GM19468 (cell line): ENCODE measurements around the gene PDPK1.
A peak's percentile ranks its signal among the peaks of the same experiment; 100 is the strongest.

Source experiments
- ATAC-seq: cut with Tn5 transposase; IDR thresholded peaks from one replicate; pipeline ENCODE4 v1.9.1; 2021; ENCODE audit warnings: mild to moderate bottlenecking, moderate library complexity, moderate number of reproducible peaks; ENCODE audit not compliant: unreplicated experiment; ENCODE audit errors: extremely low read depth

The PDPK1 gene

DNA sequence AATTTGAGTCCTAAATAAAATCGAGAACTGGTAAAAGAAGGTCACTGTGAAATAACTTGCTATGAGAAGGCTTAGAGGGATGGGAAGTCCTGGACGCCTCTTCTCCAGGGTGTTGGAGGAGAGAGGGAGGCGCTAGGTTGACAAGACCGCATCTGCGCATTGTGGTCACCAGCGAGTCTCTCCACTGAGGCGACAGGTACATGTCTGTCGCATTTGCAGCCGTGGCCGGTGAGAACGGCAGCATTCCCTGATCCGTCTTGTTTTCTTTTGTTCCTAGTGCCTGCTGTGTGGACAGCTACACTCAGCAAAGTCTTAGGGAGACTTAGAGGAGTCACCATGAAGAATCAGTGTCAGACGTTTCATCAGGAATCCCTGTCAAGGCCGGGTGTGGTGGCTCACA, 32.1 kb upstream of the PDPK1 start:
- no peak for ATAC-seq

DNA sequence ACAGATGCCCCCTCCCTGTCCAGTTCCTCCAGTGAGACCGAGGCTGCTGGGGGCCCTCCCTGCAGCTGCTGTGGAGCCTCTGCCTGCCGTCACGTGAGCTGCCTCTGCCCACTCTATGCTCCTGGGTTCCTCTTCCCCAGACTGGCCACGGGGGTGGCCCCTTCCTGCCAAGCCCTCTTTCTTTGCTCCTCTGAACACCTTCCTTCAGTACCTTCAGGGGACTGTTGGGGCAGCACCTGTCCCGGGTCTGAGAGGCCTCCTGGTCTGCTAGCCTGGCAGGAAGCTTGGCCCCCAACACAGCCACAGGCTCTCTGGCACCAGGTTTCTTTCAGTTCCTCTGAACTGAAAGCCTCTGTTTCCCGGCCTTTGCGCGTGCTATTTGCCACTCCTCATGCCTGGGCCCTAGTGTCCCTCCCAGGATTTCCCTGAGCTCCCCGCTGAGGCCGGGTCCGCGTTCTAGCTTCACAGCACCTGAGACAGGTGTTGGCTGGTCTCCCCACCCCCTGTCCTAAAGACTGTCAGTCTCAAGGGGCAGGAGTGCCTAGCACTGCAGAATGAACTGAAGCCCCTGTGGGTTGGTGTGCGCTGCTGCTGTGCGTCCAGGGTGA, 30.7 kb upstream of the PDPK1 start:
- no peak for ATAC-seq

DNA sequence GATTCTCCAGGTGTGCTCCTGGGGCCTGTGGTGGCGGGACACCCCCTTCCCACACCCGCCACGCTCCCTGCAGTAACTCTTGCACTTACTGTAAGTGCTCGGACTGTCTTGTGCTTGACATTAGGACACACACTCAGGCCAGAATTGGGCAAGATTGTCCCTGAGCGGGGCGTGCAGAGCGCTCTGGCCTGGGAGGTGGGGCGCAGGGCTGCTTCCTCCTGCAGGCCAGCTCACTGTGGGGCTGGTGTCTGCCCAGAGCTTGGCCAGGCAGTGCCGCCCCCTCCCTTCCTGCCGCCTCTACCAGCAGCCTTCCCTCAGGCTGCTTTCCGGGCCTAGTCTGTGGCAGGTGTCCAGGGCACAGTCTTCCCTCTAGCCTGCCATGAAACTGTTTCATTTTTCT, 30.2 kb upstream of the PDPK1 start:
- no peak for ATAC-seq

DNA sequence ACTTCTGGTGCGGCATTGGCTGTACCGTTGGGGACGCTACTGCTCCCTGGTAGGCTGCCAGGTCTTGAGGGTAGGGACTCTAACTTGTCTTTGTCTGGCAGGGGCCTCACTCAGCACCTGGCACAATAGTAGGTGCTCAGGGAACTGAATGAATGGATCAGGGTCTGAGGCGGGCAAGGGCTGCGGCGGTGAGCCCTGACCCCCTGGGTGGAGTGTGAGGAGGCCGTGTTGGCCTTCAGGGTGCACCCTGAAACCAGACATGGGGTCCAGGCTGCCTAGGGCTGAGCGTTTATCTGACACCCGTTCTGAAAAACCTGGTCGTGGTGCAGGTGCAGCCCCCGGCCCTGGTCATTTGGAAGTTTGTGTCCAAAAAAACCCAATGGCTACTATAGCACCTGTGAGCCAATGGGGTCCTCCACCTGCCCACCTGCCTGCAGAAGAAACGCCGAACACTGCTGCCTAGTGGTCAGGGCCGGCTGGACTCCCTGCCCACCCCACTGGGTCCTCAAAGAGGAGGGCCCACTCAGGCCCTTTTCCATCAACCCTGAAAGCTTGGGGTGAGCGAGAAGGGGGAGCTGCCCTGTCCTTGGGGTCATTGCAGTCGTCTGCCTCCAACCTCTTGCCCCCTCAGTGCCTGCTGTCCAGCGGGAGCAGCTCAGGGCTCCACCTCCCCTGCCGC, 29.0 kb upstream of the PDPK1 start:
- no peak for ATAC-seq

DNA sequence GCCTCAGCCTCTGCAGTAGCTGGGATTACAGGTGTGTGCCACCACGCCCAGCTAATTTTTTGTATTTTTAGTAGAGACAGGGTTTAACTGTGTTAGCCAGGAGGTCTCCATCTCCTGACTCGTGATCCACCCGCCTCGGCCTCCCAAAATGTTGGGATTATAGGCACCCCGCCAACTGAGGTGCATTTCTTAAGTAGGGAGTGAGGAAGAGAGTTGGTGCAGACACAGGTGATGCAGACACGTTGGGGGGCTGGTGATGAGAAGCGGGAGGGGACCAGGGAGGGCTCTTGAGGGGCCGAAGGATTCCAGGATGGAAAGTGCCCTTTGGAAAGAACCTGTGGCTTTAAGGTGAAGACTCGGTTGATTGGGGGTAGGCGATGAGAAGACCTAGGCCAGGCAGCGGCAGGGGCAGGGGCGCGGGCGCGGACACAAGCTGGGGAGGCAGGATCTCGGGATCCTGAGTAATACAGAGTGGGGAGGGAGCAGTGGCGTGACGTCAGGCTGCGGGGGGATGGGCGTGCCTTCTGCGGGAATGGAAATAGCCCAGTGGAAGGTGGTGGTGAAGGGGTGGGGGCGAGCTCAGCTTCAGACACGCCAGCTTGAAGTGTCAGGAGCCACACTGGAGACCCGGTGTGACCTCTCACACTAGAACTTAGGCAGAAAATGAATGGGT, 26.6 kb upstream of the PDPK1 start:
- no peak for ATAC-seq

DNA sequence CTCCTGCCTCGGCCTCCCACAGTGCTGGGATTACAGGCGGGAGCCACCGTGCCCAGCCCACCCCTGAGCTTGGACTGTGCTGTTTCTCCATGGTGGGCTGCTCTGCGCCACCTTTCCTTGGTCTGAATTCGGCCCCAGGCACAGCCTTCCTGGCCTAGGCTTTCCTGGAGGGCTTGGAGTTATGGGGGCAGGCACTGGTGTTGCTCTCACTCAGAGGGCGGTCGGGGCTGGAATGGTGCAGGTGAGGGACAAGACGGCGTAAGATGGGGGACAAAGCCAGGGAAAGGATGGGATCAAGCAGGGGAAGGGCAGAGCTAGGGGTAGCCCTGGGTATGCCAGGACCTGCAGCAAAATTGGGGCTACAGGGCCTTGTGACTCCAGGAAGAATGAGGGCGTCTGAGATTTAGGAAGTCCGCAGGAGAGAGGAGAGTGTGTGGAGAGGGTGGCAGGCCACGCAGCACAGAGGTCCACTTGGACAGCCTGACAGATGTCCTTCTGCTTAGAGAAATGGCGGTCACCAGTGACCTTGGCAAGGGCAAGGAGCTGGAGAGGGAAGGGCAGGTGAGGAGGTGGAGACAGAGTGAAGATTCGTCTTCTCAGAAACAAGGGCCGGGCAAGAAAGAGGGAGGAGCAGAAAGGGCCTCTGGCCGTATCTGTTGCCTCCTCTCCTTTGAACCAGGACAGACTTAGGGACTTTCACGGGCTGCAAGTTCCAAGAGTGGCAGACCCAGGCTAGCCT, 25.7 kb upstream of the PDPK1 start:
- no peak for ATAC-seq

DNA sequence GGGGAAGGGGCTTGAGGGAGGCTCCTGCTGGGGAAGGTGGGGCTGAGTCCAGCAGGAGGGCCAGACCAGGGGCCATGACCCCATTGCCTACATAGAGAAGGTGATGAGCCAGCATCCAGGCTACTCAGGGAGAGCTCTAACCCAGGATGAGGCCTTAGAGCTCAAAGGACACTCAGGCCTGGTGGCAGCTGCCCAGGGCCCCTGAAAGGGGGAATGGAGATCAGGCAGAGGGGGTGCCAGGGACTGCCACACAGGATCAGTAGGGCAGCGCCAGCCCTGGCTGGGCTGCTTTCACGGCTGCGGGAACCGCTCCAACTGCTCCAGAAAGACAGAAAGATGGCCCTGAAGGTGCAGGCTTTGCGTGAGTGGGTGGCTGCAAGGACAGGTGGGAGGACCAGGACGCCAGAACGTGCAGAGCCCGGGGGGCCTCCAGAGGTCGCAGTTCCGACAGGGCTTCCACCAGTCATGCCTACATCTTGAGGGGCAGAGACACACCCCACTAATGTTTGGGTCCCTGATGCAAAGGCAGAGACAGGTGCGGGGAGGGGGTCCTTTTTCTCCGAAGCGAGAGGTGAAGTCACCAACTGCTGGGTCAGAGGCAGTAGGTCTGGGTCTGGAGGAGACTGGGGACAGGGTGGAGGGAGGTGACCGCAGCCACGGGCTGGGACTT, 25.0 kb upstream of the PDPK1 start:
- ATAC-seq = no peak

DNA sequence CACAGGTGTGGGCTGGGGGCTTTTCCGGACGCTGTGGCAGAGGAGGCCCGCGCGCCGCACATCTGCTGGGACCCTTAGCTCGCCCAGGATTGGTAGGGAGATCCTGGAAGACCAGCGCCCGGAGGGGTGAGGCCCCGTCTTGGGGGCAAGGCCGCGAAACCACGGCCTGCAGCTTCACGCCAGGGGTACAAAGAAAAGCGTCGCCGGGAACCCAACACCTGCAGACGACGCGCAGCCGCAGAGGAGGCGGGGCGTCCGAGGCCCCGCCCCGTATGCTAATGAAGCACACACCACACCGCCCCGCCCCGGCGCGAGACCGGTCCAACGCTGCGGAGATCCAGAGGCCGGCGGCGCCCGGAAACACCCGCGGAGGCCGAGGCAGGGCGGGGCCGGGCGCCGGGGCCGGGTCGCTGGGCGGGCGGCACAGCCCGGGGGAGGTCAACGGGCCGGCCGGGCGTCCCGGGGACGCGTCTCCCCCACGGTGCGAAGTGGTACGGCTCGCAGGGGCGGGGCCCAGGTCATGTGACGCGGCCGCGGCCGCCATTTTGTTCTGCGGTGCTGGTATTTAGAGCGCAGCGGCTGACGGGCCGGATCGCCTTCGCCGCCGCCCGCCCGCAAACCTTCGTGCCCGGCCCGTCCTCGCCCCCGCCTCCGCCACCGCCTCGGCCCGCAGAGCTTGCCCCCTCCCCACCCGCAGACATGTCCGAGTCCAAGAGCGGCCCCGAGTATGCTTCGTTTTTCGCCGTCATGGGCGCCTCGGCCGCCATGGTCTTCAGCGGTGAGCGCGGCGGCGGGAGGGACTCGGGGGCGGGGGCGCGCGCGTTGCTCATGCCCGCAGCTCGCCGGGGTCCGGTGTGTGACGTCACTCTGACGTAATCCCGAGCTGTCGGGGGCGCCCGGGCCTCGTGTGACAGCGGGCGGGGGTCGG, 24.2 kb upstream of the PDPK1 start, which contains the start of gene ATP6V0C:
TSS of gene ATP6V0C (plus strand) at position 548 of the 928 bp plus-strand sequence. CDS start at position 700, 152 bp downstream.
- peak; percentile 48 for ATAC-seq

DNA sequence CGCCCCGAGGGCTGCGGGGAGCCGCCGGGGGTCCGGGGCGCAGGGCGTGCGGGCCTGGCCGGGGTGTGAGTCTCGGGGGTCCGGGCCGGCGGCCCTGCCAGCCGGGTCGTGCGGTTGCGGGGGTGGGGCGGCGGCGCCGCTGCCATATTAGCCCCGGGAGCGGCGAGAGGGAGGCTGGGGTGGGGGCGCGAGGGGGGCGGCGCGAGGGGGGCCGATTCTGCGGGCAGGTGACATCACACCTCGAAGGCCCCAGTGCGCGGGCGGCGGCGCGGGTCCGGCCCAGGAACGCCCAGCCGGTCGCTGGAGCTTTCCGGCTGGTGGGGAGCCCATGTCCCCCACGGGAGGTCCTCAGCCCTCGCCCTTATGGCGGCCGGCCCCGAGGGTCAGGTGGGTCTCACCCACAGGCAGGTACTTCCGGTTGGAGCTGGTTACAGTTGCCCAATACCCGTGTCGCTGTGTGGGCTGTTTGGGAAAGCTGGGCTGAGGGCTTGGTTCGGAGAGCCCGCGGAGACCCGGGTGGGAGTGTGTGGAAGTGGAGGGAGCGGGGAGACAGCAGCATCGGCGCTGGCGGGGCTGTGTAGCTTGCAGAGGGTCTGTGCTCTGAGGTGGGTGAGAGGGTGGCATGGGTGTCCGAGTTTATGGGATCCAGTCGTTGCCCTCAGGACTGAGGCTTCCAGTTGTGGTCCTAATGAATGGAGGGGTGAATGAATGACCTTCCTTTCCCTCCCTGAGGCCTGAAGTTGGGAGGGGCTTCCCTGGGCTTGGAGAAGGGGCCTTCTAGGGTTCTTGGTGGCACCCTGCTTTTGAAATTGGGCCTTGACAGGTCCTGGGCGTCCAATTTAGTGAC, 23.3 kb upstream of the PDPK1 start:
- no peak for ATAC-seq

DNA sequence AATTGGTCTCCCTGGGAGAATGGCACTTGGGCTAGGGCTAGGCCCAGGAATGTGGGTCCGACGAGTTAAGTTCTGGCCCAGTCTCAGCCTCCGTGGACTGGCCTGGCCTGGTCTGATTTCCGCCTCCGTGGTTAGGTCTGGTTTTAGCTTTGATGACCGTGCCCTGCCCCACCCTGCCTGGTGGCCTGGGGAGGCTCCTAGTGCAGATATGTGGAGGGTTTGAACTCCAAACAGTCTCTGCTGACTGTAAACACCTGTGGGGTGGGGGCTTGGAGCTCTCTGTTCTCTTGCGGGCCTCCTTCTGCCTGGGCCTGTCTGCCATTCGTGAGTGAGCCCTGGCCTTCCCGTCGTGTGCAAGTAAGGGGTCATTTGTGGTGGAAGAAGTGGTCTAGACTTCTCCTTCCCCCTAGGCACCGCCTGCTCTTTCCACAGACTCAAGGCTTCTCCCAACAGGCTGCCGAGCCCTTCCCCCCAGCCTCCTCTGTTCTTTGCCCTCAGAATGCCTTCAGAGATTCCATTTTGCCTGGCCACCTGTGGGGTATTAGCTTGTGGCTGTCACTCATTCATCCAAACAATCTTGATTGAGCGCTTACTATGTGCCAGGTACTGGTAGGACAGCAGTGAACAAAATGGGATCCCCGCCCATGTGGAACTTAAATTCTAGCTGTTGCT, 22.5 kb upstream of the PDPK1 start:
- no peak for ATAC-seq

DNA sequence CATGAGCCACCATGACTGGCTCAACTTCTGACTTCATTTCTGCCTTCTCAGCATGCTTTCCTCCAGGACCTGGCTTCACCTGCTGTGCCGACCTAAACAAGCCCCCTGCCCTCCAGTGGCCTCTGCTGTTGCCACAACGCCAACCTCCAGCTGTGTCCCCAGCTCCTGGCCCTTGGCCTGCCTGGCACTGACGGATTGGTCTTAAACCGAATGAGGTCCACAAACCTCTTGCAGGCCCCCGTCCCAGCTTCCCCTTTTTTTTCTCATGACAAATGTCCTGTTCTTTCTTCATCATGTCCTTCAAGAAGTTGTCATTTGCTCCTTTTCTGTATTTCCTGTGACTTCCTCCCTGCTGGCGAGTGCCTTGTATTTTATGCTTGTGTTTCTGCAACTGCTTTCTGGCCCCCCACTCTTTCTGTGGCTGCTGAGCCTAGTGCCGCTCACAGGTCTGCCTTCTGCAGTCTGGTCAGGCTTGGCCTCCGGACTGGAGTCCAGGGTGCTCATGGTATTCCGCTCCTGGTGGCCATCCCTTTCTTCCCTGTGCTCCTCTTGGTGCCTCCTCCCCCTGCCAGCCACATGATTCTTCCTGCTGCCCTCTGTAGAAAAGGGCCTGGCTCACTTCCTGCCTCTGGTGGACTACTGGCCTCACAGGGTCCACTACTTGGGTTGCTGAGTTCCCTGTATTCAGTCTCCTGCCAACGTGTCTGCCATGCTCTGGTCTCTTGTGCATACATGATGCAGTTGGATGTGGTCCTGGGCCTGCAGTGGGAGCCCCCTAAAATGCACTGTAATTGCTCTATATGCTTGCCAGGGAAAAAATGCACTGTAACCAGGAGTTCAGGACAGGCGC, 21.2 kb upstream of the PDPK1 start:
- no peak for ATAC-seq

DNA sequence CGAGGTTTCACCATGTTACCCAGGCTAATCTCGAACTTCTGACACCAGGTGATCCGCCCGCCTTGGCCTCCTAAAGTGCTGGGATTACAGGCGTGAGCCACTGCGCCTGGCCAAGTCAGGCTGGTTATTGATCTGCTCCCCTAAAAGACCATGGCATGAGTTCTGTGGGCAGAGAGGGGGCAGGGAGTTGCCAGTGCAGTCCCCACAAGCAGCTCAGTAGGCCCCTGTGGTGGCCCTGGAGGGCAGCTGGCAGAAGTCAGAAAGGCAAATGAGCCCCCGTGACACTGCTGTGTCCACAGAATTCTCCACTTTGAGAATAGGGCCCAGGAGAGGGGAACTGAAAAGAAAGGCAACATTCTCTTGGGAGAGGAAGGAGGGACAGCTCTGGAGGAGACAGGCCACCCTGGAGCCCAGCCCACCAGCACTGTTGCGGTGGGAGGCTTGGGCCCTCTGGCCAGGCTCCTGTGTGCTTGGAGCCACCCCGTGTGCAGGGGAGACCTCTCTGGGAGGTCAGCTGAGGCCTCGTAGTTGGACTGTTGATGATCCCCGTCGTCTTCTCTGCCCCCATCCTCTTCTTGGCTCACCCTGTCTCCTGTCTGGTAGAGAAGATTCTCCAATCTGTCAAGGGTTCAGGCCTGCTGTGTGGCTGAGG, 19.7 kb upstream of the PDPK1 start:
- no peak for ATAC-seq

DNA sequence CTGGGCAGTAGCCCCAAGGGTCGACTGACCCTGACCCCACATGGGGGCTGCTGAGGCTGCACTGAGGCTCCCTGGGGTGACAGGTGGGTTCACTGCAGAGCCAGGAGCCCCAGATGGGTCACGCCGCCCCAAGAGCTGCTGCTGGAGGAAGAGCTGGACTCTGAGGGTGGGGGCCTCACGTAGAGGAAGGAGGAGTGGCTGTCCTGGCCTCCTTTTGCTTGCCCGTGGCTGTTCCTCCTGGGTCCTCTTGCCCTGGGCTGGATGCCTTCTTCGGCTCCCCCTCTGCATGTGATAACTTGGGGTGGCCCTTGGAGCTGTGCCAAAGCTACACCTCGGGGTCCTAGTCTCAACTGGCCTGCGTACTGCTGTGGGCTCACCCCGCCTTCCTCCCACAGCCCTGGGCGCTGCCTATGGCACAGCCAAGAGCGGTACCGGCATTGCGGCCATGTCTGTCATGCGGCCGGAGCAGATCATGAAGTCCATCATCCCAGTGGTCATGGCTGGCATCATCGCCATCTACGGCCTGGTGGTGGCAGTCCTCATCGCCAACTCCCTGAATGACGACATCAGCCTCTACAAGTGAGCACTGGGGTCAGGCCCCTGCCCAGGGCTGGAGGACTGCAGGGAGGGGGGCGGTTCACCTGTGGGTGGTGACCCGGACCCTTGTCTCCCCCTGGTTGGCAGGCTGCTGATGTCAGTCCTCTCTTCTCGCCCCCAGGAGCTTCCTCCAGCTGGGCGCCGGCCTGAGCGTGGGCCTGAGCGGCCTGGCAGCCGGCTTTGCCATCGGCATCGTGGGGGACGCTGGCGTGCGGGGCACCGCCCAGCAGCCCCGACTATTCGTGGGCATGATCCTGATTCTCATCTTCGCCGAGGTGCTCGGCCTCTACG, 18.8 kb upstream of the PDPK1 start:
- ATAC-seq = no peak

DNA sequence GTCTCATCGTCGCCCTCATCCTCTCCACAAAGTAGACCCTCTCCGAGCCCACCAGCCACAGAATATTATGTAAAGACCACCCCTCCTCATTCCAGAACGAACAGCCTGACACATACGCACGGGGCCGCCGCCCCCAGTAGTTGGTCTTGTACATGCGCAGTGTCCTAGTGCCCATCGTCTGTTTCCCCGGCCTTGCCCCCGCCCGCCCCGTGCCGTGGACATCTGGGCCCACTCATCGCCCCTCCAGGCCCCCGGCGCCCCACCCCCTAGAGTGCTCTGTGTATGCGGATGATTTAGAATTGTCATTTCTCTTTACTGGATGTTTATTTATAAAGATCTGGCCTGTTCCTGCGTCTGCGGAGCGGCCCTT, 18.1 kb upstream of the PDPK1 start:
- ATAC-seq = no peak

DNA sequence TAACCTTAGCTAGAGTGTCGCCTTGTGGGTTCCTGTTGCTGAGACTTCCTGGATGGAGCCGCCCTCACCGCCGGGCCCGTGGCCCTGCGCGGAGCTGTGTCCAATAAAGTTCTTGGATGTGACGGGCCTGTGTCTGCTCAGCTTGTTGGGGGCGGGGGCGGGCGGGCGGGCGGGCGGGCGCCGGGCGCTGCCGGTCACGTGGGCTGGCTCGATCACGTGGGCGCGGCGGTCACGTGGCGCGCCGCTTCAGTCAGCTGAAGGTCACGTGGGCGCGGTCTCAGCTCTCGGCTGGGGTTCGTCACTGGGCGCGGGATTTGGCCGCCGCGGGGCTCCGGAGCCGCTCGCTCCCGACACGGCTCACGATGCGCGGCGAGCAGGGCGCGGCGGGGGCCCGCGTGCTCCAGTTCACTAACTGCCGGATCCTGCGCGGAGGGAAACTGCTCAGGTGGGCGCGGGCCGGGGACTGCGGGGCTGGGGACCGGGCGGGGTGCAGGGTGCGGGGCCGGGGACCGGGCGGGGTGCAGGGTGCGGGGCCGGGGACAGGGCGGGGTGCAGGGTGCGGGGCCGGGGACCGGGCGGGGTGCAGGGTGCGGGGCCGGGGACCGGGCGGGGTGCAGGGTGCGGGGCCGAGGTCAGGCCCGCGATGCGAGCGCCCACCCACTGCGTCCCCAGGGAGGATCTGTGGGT, 17.6 kb upstream of the PDPK1 start, which contains the start of gene AMDHD2:
TSS of gene AMDHD2 (plus strand) at position 275 of the 687 bp plus-strand sequence. CDS start at position 363, 88 bp downstream.
- no peak for ATAC-seq
